ENCODE data around the gene KLF5. TPM values are rescaled to one million over a fixed set of nuclear protein-coding genes. Genes with fewer than 3 reads are reported as not detected.

KLF5 gene
- total RNA-seq, 1 experiment from 2014 or later: 2.2 TPM

- H3K18ac ChIP-seq (ENCODE audit: insufficient read length, low read depth, low read length): no peak overlapping the region
Observed at GRCh38 chr13:73040484-73040883, 18.3 kb upstream of the KLF5 start.

More at GRCh38 chr13:73040484-73040883, 18.3 kb upstream of the KLF5 start:
- Mint-ChIP-seq H3K9me3 (no peaks in the 10 kb centered on the region), H3K27me3 (ENCODE audit: low read depth) (peaks cover 5% of the 10 kb centered on the region), H3K4me3 (no peak overlapping the region), H3K36me3 (ENCODE audit: insufficient read depth in 1 of 3, low read depth in 3 of 3) (no peaks in the 10 kb centered on the region), H3K4me1 (peaks cover 17 to 19% of the 10 kb centered on the region in 2 experiments), H3K27ac (no peak overlapping the region)
- H2BK12ac ChIP-seq (ENCODE audit: insufficient read length, low read depth, low read length): no peak overlapping the region
- DNase-seq: no peak
- H3K23me2 ChIP-seq (ENCODE audit: insufficient read length, low read depth, low read length, poor library complexity, severe bottlenecking): no peaks in the 10 kb centered on the region
- no peak overlapping the region for H3K14ac ChIP-seq (ENCODE audit: insufficient read depth, low read length)
- no peak overlapping the region for H3T11ph ChIP-seq (ENCODE audit: low read length)
- H4K91ac ChIP-seq (ENCODE audit: insufficient read length, low read depth, low read length): no peak overlapping the region
- no peak overlapping the region for H3K56ac ChIP-seq (ENCODE audit: insufficient read length, low read depth, low read length)
- H3K4ac ChIP-seq (ENCODE audit: low read depth, low read length): no peak overlapping the region
- H2BK15ac ChIP-seq (ENCODE audit: low read depth, low read length): no peak overlapping the region
- H2BK20ac ChIP-seq (ENCODE audit: low read depth, low read length, poor library complexity, severe bottlenecking): no peak overlapping the region
- H2AFZ ChIP-seq (ENCODE audit: low read length): no peak overlapping the region
- no peak overlapping the region for H3K4me2 ChIP-seq (ENCODE audit: insufficient read depth, insufficient read length, low read length)
- no peak overlapping the region for H3K9ac ChIP-seq (ENCODE audit: extremely low read depth, insufficient read length, low read length)
- no peaks in the 10 kb centered on the region for H3K4me1 ChIP-seq (ENCODE audit: insufficient read depth, low read length)
- H3K23ac ChIP-seq (ENCODE audit: insufficient read length, low read depth, low read length): no peak overlapping the region
- H2AK5ac ChIP-seq (ENCODE audit: insufficient read length, low read length): no peak overlapping the region
- H4K20me1 ChIP-seq (ENCODE audit: control insufficient read depth, insufficient read depth, insufficient read length): no peaks in the 10 kb centered on the region
- no peak overlapping the region for H2BK120ac ChIP-seq (ENCODE audit: low read depth, low read length, poor library complexity, severe bottlenecking)
- no peak overlapping the region for H3K27ac ChIP-seq (ENCODE audit: insufficient read length, low read depth, low read length)
- no peaks in the 10 kb centered on the region for H3K27me3 ChIP-seq (ENCODE audit: insufficient read depth, low read length)
- TF ChIP-seq CTCF (conservative IDR thresholded peaks at IDR 0.05): no peak
- H3K79me2 ChIP-seq (ENCODE audit: insufficient read depth, low read length): no peaks in the 10 kb centered on the region
- no peaks in the 10 kb centered on the region for H3K9me3 ChIP-seq (ENCODE audit: control insufficient read depth, low read depth, low read length)
- WGBS (ENCODE audit: extremely low coverage, insufficient read length, low lambda C conversion rate): no CpG with 5 or more reads among the region's 3 CpGs
- no peak overlapping the region for H4K5ac ChIP-seq (ENCODE audit: insufficient read length, low read depth, low read length)
- no peak overlapping the region for H2BK5ac ChIP-seq (ENCODE audit: insufficient read length, low read length)
- H3K79me1 ChIP-seq (ENCODE audit: insufficient read depth, low read depth, low read length, poor library complexity, severe bottlenecking): no peaks in the 10 kb centered on the region
- H4K8ac ChIP-seq (replicated peaks; ENCODE audit: insufficient read length, low read depth, low read length): no peak overlapping the region

All from H9 (cell line).